NCI-H146 (cell line): ENCODE data around the gene ADGRG4.
"Not testable (repeated sequence)": the region's sequence is repeated elsewhere in the genome, so short reads cannot be mapped to it uniquely, and the experiment has no call there.

Experiments
- DNase-seq: peaks from one replicate; lab custom pipeline; 2025; lab: John Stamatoyannopoulos, UW

The ADGRG4 gene, protein sequence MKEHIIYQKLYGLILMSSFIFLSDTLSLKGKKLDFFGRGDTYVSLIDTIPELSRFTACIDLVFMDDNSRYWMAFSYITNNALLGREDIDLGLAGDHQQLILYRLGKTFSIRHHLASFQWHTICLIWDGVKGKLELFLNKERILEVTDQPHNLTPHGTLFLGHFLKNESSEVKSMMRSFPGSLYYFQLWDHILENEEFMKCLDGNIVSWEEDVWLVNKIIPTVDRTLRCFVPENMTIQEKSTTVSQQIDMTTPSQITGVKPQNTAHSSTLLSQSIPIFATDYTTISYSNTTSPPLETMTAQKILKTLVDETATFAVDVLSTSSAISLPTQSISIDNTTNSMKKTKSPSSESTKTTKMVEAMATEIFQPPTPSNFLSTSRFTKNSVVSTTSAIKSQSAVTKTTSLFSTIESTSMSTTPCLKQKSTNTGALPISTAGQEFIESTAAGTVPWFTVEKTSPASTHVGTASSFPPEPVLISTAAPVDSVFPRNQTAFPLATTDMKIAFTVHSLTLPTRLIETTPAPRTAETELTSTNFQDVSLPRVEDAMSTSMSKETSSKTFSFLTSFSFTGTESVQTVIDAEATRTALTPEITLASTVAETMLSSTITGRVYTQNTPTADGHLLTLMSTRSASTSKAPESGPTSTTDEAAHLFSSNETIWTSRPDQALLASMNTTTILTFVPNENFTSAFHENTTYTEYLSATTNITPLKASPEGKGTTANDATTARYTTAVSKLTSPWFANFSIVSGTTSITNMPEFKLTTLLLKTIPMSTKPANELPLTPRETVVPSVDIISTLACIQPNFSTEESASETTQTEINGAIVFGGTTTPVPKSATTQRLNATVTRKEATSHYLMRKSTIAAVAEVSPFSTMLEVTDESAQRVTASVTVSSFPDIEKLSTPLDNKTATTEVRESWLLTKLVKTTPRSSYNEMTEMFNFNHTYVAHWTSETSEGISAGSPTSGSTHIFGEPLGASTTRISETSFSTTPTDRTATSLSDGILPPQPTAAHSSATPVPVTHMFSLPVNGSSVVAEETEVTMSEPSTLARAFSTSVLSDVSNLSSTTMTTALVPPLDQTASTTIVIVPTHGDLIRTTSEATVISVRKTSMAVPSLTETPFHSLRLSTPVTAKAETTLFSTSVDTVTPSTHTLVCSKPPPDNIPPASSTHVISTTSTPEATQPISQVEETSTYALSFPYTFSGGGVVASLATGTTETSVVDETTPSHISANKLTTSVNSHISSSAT (N-terminal part only)

DNA sequence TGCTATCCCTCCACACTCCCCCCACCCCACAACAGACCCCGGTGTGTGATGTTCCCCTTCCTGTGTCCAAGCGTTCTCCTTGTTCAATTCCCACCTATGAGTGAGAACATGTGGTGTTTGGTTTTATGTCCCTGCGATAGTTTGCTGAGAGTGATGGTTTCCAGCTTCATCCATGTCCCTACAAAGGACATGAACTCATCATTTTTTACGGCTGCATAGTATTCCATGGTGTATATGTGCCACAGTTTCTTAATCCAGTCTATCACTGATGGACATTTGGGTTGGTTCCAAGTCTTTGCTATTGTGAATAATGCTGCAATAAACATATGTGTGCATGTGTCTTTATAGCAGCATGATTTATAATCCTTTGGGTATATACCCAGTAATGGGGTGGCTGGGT, at the start of gene ADGRG4:
TSS of gene ADGRG4 (plus strand) at position 243 of the 400 bp plus-strand sequence. CDS start 7,815 bp downstream, outside the sequence.
- DNase-seq: not testable (repeated sequence)

DNA sequence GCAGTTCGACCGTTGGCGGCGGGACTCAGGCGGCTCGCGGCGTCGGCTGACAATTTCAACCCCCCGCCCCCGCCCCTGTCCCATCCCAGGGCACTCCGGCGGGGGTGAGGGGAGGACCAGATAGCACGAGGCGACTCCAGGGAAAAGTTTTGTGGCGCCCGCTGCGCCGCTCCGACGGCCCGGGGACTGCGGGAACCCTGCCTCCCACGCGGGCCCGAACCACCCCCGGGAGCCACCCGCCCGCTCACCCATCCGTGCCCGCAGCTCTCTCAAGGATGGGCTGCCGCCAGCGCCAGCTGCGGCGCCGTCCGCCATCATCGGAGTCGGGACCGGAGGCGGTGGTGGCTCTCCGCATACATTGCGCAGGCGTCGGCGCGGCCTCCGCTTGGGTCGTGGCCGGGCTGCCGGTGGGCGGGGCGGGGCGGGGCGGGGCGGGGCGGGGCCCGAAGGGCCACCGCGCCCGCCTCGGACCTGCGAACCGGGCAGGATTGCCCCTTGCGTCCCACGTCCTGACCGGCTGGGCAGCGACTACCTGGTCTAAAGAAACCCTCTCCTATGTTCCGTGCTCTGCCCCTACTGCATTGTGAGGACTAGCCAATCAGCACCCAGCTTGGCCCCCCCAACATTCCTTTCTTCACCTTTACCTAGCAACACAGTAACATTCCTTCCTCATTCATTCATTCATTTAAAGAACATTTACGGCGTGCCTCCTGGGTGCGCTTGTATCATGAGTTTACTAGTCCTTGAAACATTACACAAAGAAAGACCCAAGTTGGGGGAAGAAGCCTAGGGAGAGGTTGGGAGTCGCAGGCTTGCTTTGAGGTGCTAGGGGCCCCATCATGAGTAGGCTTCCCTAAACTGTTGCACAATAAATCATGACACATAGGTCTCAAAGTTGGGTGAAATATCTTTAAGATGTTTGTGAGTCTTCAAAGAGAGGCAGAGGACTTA, 49.4 kb upstream of the ADGRG4 start, which contains the start of gene MAP7D3:
TSS of gene MAP7D3 (minus strand) at position 360 of the 951 bp plus-strand sequence. CDS start at position 318, 42 bp downstream.
- peak; percentile 60 for DNase-seq

DNA sequence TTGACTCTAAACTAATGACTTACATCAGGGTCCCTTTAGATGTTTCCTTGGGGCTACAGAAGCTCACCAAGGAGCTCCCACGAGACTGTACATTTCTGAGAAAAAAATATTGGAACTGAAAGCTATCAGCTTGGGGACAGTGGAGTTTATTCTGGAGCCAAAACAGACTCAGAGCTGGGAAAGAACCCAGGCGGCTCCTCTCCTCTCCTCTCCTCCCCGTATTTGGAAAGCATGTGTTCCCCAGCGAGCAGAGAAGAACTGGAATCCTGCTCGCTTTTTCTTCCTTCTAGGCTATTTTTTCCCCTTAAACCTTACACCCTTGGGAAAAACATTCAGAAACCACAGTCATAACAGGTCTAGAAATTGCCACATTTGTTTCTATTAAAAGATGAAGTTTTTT, 45.2 kb upstream of the ADGRG4 start:
- DNase-seq: no peak

DNA sequence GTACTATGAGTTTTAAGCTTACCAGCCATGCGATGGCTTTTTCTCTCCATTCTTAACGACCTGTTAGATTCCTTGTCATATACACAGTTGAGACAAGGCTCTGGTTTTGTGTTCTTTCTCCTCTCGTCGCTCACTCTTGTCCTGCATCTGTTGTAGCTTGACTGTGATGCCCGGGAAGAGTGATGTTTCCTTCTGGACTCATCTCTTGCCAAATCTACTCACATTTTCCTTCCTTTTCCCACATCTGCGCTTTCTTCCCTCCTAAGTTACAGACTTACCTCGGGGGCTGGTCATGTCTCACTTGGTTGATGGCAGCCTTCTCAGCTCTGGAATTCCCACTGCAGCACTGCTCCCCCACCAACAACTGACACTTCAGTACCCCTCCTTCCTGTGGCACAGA, 44.7 kb upstream of the ADGRG4 start:
- DNase-seq: no peak

DNA sequence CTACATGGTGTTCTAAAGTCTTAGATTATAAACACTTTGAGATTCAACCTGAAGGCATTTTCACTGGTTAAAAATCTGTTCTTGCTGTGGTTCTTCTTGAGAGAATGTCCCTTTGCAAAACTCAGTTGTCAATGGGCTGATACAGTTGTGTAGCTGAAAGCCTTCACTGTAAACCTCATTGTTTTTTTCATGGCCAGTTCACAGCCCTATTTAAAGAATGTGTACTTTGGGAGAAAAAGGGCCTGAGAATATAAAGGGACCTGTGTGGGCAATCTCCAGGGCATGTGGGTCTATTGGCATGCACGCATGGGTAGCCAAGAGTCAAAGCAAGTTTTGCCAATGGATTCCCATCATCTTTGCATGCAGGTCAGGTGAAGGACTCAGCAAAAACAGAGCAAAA, 41.8 kb upstream of the ADGRG4 start:
- no peak for DNase-seq

DNA sequence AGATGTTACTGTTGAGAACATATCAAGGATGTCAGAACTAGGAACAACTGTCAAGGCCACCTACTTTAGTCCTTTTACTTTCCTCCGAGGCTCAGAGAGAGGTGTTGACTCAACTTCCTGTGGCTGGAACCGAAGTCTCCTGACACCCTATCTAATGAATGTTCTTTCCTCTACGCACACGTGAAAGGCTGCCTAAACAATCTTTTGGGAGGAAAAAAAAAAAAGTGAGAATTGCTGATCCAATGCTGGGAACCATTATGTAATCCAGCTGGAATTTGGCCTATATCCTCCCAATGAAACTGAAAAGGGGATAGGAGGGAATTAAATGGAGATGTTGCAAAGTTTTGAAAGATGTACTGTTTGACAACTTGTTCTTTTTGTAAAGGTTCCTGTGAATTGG, 41.2 kb upstream of the ADGRG4 start:
- DNase-seq: no peak

DNA sequence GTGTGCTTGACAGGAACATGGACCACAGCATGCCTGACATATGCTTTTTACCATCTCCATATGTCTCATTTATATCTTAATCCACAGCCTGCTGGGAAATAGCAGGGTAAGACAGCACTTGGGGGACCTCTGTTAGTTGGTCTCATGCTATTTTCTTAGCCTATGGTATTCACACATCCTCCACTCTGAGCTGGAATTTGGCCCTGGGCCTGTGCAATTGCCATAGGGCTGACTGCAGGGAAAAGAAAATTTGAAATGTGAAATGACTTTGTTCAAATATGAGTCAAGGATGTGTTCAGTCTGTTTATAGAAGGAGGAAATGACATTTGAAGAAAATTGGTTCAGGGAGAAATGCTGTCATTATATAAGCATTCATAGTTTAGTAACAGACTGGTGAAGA, 40.0 kb upstream of the ADGRG4 start:
- no peak for DNase-seq

DNA sequence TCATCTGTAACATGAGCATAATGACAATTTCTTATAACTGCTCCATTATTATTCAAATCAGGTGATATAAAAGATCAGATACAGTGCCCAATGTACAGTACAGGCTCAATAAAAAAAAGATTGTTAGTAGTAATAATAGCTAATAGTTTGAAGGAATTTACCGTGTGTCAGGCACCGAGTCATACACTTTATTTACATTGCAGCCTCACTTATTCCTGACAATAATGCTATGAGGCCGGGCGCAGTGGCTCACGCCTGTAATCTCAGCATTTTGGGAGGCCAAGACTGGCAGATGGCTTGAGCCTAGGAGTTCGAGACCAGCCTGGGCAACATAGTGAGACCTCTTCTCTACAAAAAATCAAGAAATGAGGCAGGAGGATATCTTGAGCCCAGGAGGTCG, 39.4 kb upstream of the ADGRG4 start:
- DNase-seq: no peak

DNA sequence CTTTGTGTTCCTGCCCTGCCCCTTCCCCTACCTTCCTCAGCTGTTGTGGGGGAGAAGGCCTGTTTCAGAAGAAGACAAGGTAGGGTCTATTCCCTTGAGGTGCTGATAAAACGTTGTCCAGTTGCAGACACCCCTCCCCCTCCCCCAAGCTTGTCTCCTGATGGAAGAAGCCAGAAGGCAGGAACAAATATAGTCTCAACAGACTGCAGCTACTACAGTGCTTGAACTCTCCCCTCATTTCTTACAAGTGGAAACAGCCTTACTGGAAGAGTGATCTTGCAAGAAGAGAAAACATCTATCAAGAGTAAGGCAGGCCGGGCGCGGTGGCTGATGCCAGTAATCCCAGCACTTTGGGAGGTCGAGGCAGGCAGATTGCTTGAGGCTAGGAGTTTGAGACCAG, 38.5 kb upstream of the ADGRG4 start:
- no peak for DNase-seq

DNA sequence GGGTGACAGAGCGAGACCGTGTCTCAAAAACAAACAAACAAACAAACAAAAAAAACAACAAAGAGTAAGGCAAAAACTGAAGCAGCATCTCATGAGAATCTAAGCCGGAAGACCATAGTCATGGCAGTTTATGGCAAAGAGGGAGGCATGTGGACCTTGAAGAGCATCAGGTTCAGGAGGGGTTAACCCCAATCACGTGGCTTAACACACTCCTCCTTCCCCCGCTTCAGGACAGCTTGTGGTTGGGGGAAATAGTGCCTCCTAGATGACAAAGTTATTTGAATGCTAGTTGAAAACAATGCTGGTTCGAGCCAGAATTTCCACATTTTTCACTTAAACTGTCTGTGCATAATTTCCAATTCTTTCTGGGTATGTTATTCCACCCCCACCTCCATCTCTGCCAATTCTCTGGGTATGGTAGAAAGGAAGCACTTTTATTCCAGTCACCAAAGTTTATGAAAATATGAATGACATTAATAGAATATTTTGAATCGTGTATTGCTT, 37.9 kb upstream of the ADGRG4 start:
- no peak for DNase-seq

DNA sequence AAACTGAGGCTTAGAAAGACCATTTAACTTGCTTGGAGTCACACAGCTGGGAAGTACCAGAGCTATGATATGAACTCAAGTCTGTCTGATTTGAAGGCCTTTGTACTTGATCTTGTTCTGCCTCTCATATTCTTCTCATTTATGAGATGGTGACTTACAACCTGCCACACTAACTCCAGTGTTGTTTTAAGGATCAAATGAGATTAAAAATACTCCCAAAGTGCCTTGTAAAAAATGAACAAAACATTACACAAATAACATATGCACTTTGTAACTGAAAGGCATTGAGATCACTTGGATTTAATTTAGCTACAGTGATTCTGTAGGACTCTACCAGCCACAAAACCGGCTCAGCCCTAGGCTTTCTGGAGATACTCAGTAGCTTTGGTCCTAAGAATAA, 33.9 kb upstream of the ADGRG4 start:
- no peak for DNase-seq

DNA sequence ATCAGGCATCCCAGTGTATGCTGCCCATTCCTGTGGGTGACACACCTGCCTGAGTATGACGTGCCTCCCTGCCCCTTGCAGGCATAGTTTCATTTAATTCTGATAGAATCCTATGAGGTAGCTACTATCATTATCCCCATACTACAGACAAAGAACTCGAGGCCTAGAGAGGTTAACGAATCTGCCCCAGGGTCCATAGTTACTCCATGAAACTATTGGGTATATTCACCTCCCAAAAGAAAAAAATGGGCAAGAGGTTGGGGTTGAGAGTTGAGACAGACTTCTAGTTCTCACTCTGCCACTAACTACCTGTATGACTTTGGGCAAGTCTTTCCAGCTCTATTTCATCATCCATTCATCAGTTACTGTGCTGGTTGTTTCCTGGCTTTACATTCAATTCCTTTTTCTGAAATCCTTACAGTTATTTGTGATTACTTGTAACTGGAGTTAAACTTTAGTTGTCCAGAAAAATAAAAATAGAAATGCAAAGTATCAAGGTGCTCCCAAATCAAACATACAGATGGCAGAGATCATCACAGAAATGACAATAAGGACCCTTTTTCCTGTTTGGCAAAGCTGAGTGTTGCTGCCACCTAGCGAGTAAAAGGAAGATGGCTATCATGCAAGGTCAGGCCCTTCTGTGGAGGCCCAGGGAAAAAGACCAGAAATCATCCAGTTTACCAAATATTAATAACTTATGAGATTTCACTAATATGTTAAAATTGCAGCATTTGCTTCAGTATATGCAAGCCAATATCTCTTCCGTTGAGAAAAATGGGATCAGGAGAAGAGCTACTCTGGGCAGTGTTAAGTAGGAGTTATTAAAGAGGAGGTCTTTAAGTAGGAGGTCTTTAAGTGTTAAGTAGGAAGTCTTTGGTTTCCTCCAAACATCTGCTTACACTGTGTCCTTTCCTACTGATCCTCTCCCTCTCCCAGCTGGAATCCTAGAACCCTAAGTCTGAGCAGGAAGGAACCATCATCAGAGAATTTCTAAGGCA, 32.4 kb upstream of the ADGRG4 start:
- DNase-seq: peak; percentile 27

DNA sequence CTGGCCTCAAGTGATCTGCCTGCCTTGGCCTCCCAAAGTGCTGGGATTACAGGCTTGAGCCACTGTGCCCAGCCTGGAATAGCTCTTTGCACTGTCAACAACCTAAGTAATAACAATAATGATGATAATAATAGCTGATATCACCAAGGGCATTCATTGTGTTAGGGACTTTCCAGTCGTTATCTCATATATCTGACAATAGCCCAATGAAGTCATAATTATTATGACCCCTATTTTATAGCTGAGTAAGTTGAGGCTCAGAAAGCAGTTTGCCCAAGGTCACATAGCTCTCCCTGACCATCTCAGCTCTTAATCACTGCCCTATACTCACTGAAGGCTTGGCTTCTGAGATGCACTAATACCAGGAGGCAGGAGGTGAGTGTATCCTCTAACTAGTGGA, 30.8 kb upstream of the ADGRG4 start:
- DNase-seq: no peak

DNA sequence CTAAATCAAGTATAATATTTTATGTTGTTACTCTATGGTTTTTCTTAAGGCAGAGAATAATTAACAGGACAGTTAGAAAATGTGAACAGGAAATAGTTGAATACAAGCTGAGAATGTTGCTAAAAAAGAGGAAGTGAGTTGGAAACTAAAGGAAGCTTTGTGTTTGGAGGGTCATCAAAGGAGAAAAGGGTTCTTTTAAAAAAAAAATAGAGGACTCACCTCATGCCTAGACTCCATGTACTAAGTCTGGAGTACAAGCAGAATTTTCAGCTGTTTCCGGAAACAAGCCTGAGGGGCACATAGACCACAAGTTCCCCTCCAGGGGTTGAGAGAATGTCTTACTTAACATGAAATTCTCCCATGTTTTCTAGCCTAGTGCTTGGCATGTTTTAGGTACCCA, 29.5 kb upstream of the ADGRG4 start:
- no peak for DNase-seq

DNA sequence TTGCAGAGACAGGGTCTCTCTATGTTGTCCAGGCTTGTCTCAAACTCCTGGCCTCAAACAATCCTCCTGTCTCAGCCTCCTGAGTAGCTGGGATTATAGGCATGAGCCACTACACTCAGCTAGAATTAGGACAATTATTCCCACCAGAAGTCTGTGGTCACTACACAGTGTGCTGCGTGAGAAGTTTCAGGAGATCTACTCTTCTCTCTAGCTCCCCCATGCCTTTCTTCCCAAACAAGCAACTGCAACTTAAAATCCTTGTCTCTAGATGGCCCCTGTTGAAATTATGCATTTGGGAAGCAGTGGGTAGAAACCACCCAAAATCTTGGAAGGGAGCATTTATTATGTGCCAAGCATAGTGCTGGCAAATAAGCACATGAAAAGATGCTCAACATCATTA, 28.4 kb upstream of the ADGRG4 start:
- no peak for DNase-seq

DNA sequence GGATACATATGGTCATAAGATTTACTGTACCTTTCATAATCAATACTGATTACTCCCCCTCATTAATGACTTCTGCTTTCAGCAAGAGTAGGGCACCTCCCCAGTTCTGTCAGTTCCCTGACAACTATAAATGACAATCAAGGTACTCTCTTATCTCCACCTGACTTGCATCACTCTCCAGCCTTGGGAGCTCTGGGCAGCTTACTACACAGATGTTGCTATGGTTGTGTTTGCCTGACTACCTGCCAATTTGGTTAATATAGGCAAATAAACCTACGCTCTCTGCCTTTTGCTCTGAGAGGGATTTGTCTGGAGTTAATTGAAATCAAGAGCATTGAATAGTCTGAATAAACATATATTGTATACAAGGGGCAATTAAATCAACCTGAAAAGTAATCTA, 26.8 kb upstream of the ADGRG4 start:
- peak; percentile 30 for DNase-seq

DNA sequence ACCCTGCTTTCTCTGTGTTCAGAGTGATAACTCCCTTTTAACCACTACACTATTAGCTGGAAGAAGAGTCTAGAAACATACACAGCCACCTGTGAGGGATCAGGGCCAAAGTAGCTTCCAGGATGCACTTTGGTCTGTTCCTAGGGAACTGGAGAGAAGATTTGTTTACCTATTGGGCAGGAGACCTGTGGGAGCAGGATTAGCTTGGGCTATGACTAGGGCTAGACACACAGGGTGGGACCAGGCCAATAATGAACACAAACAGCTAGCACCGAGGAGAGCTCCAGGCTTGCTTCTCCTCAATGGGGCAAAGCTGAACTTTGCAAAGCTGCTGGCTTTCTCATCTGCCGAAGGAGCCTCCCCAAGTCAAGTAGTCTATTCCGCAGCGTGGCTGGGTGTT, 25.2 kb upstream of the ADGRG4 start:
- DNase-seq: no peak

DNA sequence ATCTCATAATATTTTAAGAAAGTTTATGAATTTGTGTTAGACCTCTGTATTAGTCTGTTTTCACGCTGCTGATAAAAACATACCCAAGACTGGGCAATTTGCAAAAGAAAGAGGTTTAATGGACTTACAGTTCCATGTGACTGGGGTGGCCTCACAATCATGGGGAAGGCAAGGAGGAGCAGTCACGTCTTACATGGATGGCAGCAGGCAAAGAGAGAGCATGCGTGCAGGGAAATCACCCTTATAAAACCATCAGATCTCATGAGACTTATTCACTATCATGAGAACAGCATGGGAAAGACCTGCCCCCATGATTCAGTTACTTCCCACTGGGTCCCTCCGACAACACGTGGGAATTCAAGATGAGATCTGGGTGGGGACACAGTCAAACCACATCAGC, 14.4 kb upstream of the ADGRG4 start:
- not testable (repeated sequence) for DNase-seq

DNA sequence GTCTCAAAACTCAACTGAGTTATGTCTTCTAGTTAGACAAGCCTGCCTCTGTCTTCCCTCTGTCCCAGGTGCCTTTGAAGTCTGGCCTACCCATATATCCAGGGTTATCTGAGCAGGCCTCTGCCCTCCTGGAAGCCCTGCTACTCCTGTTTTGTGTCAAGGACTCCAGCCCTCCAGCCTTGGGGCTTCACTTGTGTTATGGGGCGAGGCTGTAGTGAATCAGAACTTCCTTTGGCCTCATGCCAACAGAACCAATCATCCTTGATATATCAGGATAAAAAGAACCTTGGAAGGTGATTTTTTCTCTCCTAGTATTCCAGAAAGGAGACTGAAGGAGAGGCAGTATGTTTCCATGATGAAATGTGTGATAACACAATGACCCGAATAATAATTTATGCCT, 8.9 kb upstream of the ADGRG4 start:
- DNase-seq: no peak

DNA sequence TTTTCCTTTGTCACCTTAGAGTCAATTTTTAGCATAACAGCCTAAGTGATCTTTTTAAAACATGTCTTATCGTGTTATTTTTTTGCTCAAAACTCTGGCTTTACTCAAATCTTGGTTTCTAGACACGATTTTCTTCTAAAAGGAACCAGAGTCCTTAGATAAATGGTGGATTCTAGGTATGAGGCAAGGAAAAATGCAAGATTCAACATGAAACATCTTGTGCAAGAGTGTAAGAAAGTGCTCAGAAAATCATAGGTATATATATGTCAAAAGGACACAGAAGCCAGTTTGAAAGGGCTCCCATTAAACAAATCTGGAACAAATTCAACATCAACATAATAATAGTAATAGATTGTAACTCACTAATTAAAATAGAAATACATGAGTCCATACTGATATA, 8.1 kb upstream of the ADGRG4 start:
- DNase-seq: no peak
